Mesendoderm (in vitro differentiated cells): ENCODE data around the gene BLOC1S2.
A peak's percentile ranks its signal among the peaks of the same experiment; 100 is the strongest.

Experiments
- DNase-seq: peaks from one replicate; pipeline ENCODE4 v3.0.0; 2013
- H2AK5ac ChIP-seq: 2 replicates; pipeline ENCODE4 v1.6.1; 2013; ENCODE audit warnings: low read length, inconsistent platforms
- H2BK120ac ChIP-seq: 2 replicates; pipeline ENCODE4 v1.6.1; 2013; ENCODE audit warnings: low read depth, mild to moderate bottlenecking, low read length, moderate library complexity, mixed read lengths
- H2BK15ac ChIP-seq: replicated peaks from 2 replicates; pipeline ENCODE4 v1.6.1; 2013; ENCODE audit warnings: low read depth, mild to moderate bottlenecking, moderate library complexity
- H2BK5ac ChIP-seq: 2 replicates; pipeline ENCODE4 v1.6.1; 2013; ENCODE audit warnings: low read length, inconsistent platforms
- H3K18ac ChIP-seq: 2 replicates; pipeline ENCODE4 v1.6.1; 2013; ENCODE audit warnings: mild to moderate bottlenecking, low read length, mixed read lengths
- H3K23ac ChIP-seq: one replicate; pipeline ENCODE4 v1.6.1; 2013; ENCODE audit warnings: low read length
- H3K27ac ChIP-seq: 2 replicates; pipeline ENCODE4 v1.5.1; 2013; ENCODE audit warnings: low read depth, mild to moderate bottlenecking, inconsistent platforms, low read length, moderate library complexity
- H3K27me3 ChIP-seq: 2 replicates; pipeline ENCODE4 v1.6.1; 2013; ENCODE audit warnings: low read length, control low read depth, mild to moderate bottlenecking, inconsistent platforms; ENCODE audit not compliant: insufficient read depth, poor library complexity
- H3K36me3 ChIP-seq: 2 replicates; pipeline ENCODE4 v1.6.1; 2013; ENCODE audit warnings: low read length, inconsistent platforms; ENCODE audit not compliant: control insufficient read depth, insufficient read depth
- H3K4ac ChIP-seq: one replicate; pipeline ENCODE4 v1.6.1; 2013; ENCODE audit warnings: low read depth, mild to moderate bottlenecking, low read length, moderate library complexity
- H3K4me1 ChIP-seq: 2 replicates; pipeline ENCODE4 v1.6.1; 2013; ENCODE audit warnings: low read depth, low read length, inconsistent platforms; ENCODE audit not compliant: control insufficient read depth
- H3K4me2 ChIP-seq: 2 replicates; pipeline ENCODE4 v1.6.1; 2013; ENCODE audit warnings: low read length
- H3K4me3 ChIP-seq: 2 replicates; pipeline ENCODE4 v1.5.1; 2013; ENCODE audit warnings: mild to moderate bottlenecking, low read length
- H3K56ac ChIP-seq: one replicate; pipeline ENCODE4 v1.6.1; 2013; ENCODE audit warnings: low read length
- H3K79me1 ChIP-seq: 2 replicates; pipeline ENCODE4 v1.6.1; 2013; ENCODE audit warnings: low read length, inconsistent platforms
- H3K79me2 ChIP-seq: 2 replicates; pipeline ENCODE4 v1.6.1; 2013; ENCODE audit warnings: mild to moderate bottlenecking, low read length; ENCODE audit not compliant: control insufficient read depth, insufficient read depth
- H3K9ac ChIP-seq: 2 replicates; pipeline ENCODE4 v1.6.1; 2013; ENCODE audit warnings: low read length, inconsistent platforms
- H4K5ac ChIP-seq: one replicate; pipeline ENCODE4 v1.6.1; 2013; ENCODE audit warnings: low read length
- H4K8ac ChIP-seq: one replicate; pipeline ENCODE4 v1.6.1; 2013; ENCODE audit warnings: low read depth, mild to moderate bottlenecking, control low read depth, low read length, moderate library complexity
- WGBS: extraction: QIAGEN DNeasy Blood & Tissue Kit; methylation state at CpG from one replicate; pipeline ENCODE4 v1.1.7; 2013; ENCODE audit warnings: low lambda C conversion rate, missing lambda C conversion rate; ENCODE audit not compliant: insufficient coverage; ENCODE audit errors: extremely low coverage; 5-methylcytosine and 5-hydroxymethylcytosine counted together

BLOC1S2 gene

GRCh38 chr10:100328198-100328597 is 41.7 kb upstream of the BLOC1S2 start:
- Histone ChIP-seq H3K79me2 (no peaks in the 10 kb centered on the region), H3K36me3 (no peaks in the 10 kb centered on the region), H3K27me3 (no peaks in the 10 kb centered on the region), H2BK120ac (no peak overlapping the region), H3K4me2 (no peak overlapping the region), H3K9ac (no peak overlapping the region), H2BK5ac (no peak overlapping the region), H3K27ac (no peak overlapping the region), H2AK5ac (no peak overlapping the region), H2BK15ac (no peak overlapping the region), H3K56ac (no peak overlapping the region), H3K79me1 (no peaks in the 10 kb centered on the region), H4K8ac (no peak overlapping the region), H4K5ac (no peak overlapping the region), H3K23ac (no peak overlapping the region), H3K4ac (no peak overlapping the region), H3K18ac (no peak overlapping the region), H3K4me1 (no peaks in the 10 kb centered on the region), H3K4me3 (no peak overlapping the region)
- WGBS = no CpG with 5 or more reads among the region's 5 CpGs
- no peak for DNase-seq

GRCh38 chr10:100327718-100328009 is 41.2 kb upstream of the BLOC1S2 start:
- no peaks in the 10 kb centered on the region for H3K4me1 ChIP-seq
- H2AK5ac ChIP-seq = no peak overlapping the region
- no peak overlapping the region for H3K4me3 ChIP-seq
- H3K23ac ChIP-seq = no peak overlapping the region
- H3K27me3 ChIP-seq = no peaks in the 10 kb centered on the region
- no peaks in the 10 kb centered on the region for H3K36me3 ChIP-seq
- H3K4me2 ChIP-seq = no peak overlapping the region
- no peak overlapping the region for H4K8ac ChIP-seq
- no peaks in the 10 kb centered on the region for H3K79me1 ChIP-seq
- H3K4ac ChIP-seq = no peak overlapping the region
- no CpG with 5 or more reads among the region's 3 CpGs for WGBS
- H3K79me2 ChIP-seq = no peaks in the 10 kb centered on the region
- no peak overlapping the region for H2BK15ac ChIP-seq
- H3K18ac ChIP-seq = no peak overlapping the region
- no peak overlapping the region for H3K27ac ChIP-seq
- H4K5ac ChIP-seq = no peak overlapping the region
- H3K56ac ChIP-seq = no peak overlapping the region
- no peak overlapping the region for H2BK120ac ChIP-seq
- no peak for DNase-seq
- no peak overlapping the region for H3K9ac ChIP-seq
- H2BK5ac ChIP-seq = no peak overlapping the region

- H3K4me3 ChIP-seq = no peak overlapping the region
- no peak overlapping the region for H2BK15ac ChIP-seq
- H4K8ac ChIP-seq = no peak overlapping the region
- H3K4ac ChIP-seq = no peak overlapping the region
- H3K27me3 ChIP-seq = no peaks in the 10 kb centered on the region
- H3K27ac ChIP-seq = no peak overlapping the region
- no peak overlapping the region for H3K18ac ChIP-seq
- no peak overlapping the region for H2BK5ac ChIP-seq
- H3K56ac ChIP-seq = no peak overlapping the region
- H3K4me2 ChIP-seq = no peak overlapping the region
- DNase-seq = no peak
- H3K4me1 ChIP-seq = no peaks in the 10 kb centered on the region
- H4K5ac ChIP-seq = no peak overlapping the region
- H2AK5ac ChIP-seq = no peak overlapping the region
- H2BK120ac ChIP-seq = no peak overlapping the region
- no peaks in the 10 kb centered on the region for H3K79me1 ChIP-seq
- WGBS = no CpG with 5 or more reads among the region's 8 CpGs
- no peaks in the 10 kb centered on the region for H3K36me3 ChIP-seq
- H3K23ac ChIP-seq = no peak overlapping the region
- H3K79me2 ChIP-seq = no peaks in the 10 kb centered on the region
- no peak overlapping the region for H3K9ac ChIP-seq
Observed at GRCh38 chr10:100327007-100327717, 40.7 kb upstream of the BLOC1S2 start.

GRCh38 chr10:100325158-100325557 is 38.7 kb upstream of the BLOC1S2 start:
- Histone ChIP-seq H4K5ac (no peak overlapping the region), H3K18ac (no peak overlapping the region), H3K36me3 (no peaks in the 10 kb centered on the region), H3K79me2 (no peaks in the 10 kb centered on the region), H2AK5ac (no peak overlapping the region), H3K23ac (no peak overlapping the region), H2BK15ac (no peak overlapping the region), H3K79me1 (no peaks in the 10 kb centered on the region), H3K4me2 (no peak overlapping the region), H2BK120ac (no peak overlapping the region), H3K4me1 (no peaks in the 10 kb centered on the region), H4K8ac (no peak overlapping the region), H3K9ac (no peak overlapping the region), H3K4me3 (no peak overlapping the region), H3K27ac (no peak overlapping the region), H3K56ac (no peak overlapping the region), H3K27me3 (no peaks in the 10 kb centered on the region), H2BK5ac (no peak overlapping the region), H3K4ac (no peak overlapping the region)
- DNase-seq = peak; percentile 50
- WGBS = no CpG with 5 or more reads among the region's 7 CpGs

GRCh38 chr10:100319707-100320402 is 33.4 kb upstream of the BLOC1S2 start:
- Histone ChIP-seq H4K8ac (no peak overlapping the region), H4K5ac (no peak overlapping the region), H3K36me3 (no peaks in the 10 kb centered on the region), H2BK5ac (no peak overlapping the region), H3K4me1 (no peaks in the 10 kb centered on the region), H3K4me3 (no peak overlapping the region), H3K56ac (no peak overlapping the region), H3K79me2 (no peaks in the 10 kb centered on the region), H2AK5ac (no peak overlapping the region), H3K27me3 (no peaks in the 10 kb centered on the region), H3K23ac (no peak overlapping the region), H3K4me2 (no peak overlapping the region), H3K4ac (no peak overlapping the region), H3K27ac (no peak overlapping the region), H3K9ac (no peak overlapping the region), H2BK120ac (no peak overlapping the region), H3K18ac (no peak overlapping the region), H2BK15ac (no peak overlapping the region), H3K79me1 (no peaks in the 10 kb centered on the region)
- WGBS = no CpG with 5 or more reads among the region's 1 CpG
- no peak for DNase-seq

GRCh38 chr10:100318207-100318606 is 31.7 kb upstream of the BLOC1S2 start:
- Histone ChIP-seq H3K36me3 (no peaks in the 10 kb centered on the region), H2BK5ac (no peak overlapping the region), H4K5ac (no peak overlapping the region), H3K4me2 (no peak overlapping the region), H3K56ac (no peak overlapping the region), H3K18ac (no peak overlapping the region), H4K8ac (no peak overlapping the region), H3K9ac (no peak overlapping the region), H2BK120ac (no peak overlapping the region), H2AK5ac (no peak overlapping the region), H2BK15ac (no peak overlapping the region), H3K4me3 (no peak overlapping the region), H3K4ac (no peak overlapping the region), H3K27me3 (no peaks in the 10 kb centered on the region), H3K23ac (no peak overlapping the region), H3K79me1 (no peaks in the 10 kb centered on the region), H3K27ac (no peak overlapping the region), H3K79me2 (no peaks in the 10 kb centered on the region), H3K4me1 (no peaks in the 10 kb centered on the region)
- WGBS = no CpG with 5 or more reads among the region's 4 CpGs
- no peak for DNase-seq
